NCI-H2227 (cell line): Measurements from ENCODE around the gene NOS3.
A peak's percentile ranks its signal among the peaks of the same experiment; 100 is the strongest.

Experiments
- DNase-seq: peaks from one replicate; lab custom pipeline; 2025; ENCODE audit not compliant: unreplicated experiment; lab: John Stamatoyannopoulos, UW

Gene NOS3

GRCh38 chr7:150964593-150965111 is 26.2 kb upstream of the NOS3 start:
- DNase-seq, result peak; percentile 69

- peak; percentile 21 for DNase-seq
Observed at GRCh38 chr7:150965273-150965830, 25.5 kb upstream of the NOS3 start.

- peak; percentile 37 for DNase-seq
Observed at GRCh38 chr7:150966002-150966401, 24.8 kb upstream of the NOS3 start.

- no peak for DNase-seq
Observed at GRCh38 chr7:150967349-150967748, 23.5 kb upstream of the NOS3 start.

- DNase-seq, result no peak
Observed at GRCh38 chr7:150968056-150968733, 22.6 kb upstream of the NOS3 start.

- DNase-seq, result no peak
Observed at GRCh38 chr7:150968734-150969372, 22.0 kb upstream of the NOS3 start.

GRCh38 chr7:150969475-150969874 is 21.3 kb upstream of the NOS3 start:
- no peak for DNase-seq

GRCh38 chr7:150970424-150970823 is 20.4 kb upstream of the NOS3 start:
- DNase-seq, result no peak

GRCh38 chr7:150971242-150972022 is 19.4 kb upstream of the NOS3 start:
- DNase-seq, result peak; percentile 93

- DNase-seq, result peak; percentile 62
Observed at GRCh38 chr7:150972023-150972468, 18.8 kb upstream of the NOS3 start.

GRCh38 chr7:150972741-150973140 is 18.1 kb upstream of the NOS3 start:
- no peak for DNase-seq

- no peak for DNase-seq
Observed at GRCh38 chr7:150973571-150974451, 17.0 kb upstream of the NOS3 start.

GRCh38 chr7:150974468-150975391 is 16.1 kb upstream of the NOS3 start:
- peak; percentile 60 for DNase-seq

GRCh38 chr7:150975536-150976319 is 15.1 kb upstream of the NOS3 start:
- no peak for DNase-seq

- peak; percentile 46 for DNase-seq
Observed at GRCh38 chr7:150976529-150977381, 14.1 kb upstream of the NOS3 start.

- DNase-seq, result peak; percentile 69
Observed at GRCh38 chr7:150977382-150978125, 13.3 kb upstream of the NOS3 start.
